Epithelial cell of umbilical artery (primary cell): Measurements from ENCODE around the gene MAD2L1. TPM values are rescaled to one million over a fixed set of nuclear protein-coding genes. Genes with fewer than 3 reads are reported as not detected.

ENCODE experiments used
- total RNA-seq: library from RNA; depleted of rRNA; stranded (reverse); fragments of >200 nt; gene quantifications from 2 replicates; pipeline ENCODE4 v1.2.3, GENCODE V29; 2014

MAD2L1 gene
- total RNA-seq, result 32.2 and 33.9 TPM in 2 replicates

DNA sequence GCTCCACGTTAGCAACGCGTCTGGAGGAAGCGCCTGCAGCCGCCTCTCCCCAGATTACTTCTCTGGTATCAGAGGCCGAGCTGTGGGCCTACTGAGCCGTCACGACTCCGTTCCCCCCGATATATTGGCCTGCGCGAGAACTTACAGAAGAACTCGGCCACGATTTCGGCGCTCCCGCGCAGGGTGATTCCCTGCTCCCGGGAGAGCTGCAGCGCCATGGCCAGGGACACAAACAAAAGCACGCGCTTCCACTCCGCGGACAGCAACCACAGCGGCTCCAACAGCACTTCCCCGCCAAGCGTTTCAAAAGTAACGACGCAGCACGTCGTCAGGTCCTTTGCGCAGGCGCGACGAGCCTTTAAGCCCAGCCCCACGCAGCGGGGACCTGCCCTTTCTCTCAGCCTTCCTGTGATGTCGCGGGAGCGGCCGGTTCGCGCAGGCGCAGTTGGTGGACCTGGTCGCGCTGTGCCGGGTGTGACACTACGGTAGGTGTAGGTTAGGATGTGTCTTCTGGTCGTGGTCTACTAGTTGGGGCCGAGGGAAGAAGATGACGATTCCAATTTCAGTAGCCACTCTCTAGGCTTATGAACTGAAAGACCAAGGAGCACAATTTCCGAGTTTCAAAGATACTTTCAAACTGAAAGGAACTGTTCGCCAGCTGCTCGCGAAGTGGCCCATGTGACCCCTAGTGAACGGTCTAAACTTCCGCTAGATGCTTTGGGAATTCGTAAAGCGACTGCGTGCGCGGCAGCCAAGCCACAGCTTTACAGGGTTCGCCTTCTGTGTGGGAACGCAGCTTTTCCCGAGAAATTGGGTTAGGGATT lies at the start of gene MAD2L1:
Gene MAD2L1 (minus strand): TSS at position 332 of the 824 bp plus-strand sequence. CDS start 114 bp downstream, at position 218.

